Brain microvascular endothelial cell (primary cell): ENCODE measurements around the gene SLC36A3.

Experiments used
- DNase-seq: peaks from one replicate; pipeline ENCODE4 v3.0.0-alpha.2; 2020
- H3K27ac ChIP-seq: fragments of 250-450 bp; sonication (Bioruptor Pico); 2 replicates; pipeline ENCODE4 v1.5.1; 2020; ENCODE audit warnings: mild to moderate bottlenecking, moderate library complexity
- H3K27me3 ChIP-seq: fragments of 250-450 bp; sonication (Bioruptor Pico); replicated peaks from 2 replicates; pipeline ENCODE4 v1.5.1; 2020; ENCODE audit warnings: mild to moderate bottlenecking
- H3K36me3 ChIP-seq: fragments of 250-450 bp; sonication (Bioruptor Pico); replicated peaks from 2 replicates; pipeline ENCODE4 v1.5.1; 2020; ENCODE audit warnings: mild to moderate bottlenecking
- H3K4me3 ChIP-seq: 2 replicates; pipeline ENCODE4 v1.5.1; 2011; ENCODE audit warnings: low read depth, mild to moderate bottlenecking, control low read depth, low read length, moderate library complexity
- CTCF ChIP-seq: IDR thresholded peaks from 2 replicates; pipeline ENCODE4 v1.5.1; 2011; ENCODE audit warnings: low read depth, mild to moderate bottlenecking, moderate library complexity, low read length, control low read depth, inconsistent platforms; ENCODE audit errors: missing control alignments
- in situ Hi-C: cut with HindIII; loops from 2 replicates; pipeline ENCODE4 v1.10.0; 2017; ENCODE audit warnings: low sequenced_read_pairs, low pct_ligation_motif_present

SLC36A3 gene

GRCh38 chr5:151252762-151253604 is 50.6 kb downstream of the SLC36A3 start, which contains the start of gene GM2A:
TSS of gene GM2A (plus strand) at chr5:151253185. CDS start at chr5:151253217, 32 bp downstream.
- no peak for TF ChIP-seq CTCF
- DNase-seq: peak; percentile 99
- in situ Hi-C loops: no loop called here
- H3K27me3 ChIP-seq: no peaks in the 10 kb centered on the region
- peak within 1 kb of the TSS; percentile 83 for H3K4me3 ChIP-seq
- H3K27ac ChIP-seq: peak within 1 kb of the TSS; percentile 51
- H3K36me3 ChIP-seq: no peaks in the 10 kb centered on the region

- TF ChIP-seq CTCF: no peak
- no peak overlapping the region for H3K4me3 ChIP-seq
- in situ Hi-C loops: no loop called here
Observed at GRCh38 chr5:151251621-151252020, 51.9 kb downstream of the SLC36A3 start.

GRCh38 chr5:151251001-151251551 is 52.5 kb downstream of the SLC36A3 start:
- TF ChIP-seq CTCF: no peak
- Histone ChIP-seq H3K36me3 (no peaks in the 10 kb centered on the region), H3K27me3 (peaks cover 2% of the 10 kb centered on the region), H3K27ac (no peak overlapping the region), H3K4me3 (no peak overlapping the region)
- in situ Hi-C loops: no loop called here
- no peak for DNase-seq

More at GRCh38 chr5:151251621-151252020, 51.9 kb downstream of the SLC36A3 start:
- H3K27ac ChIP-seq: no peak overlapping the region
- H3K36me3 ChIP-seq: no peaks in the 10 kb centered on the region
- no peak for DNase-seq
- H3K27me3 ChIP-seq: peaks cover 2% of the 10 kb centered on the region

- TF ChIP-seq CTCF: no peak
- DNase-seq: no peak
- Histone ChIP-seq H3K36me3 (no peaks in the 10 kb centered on the region), H3K4me3 (no peak overlapping the region), H3K27me3 (peaks cover 2% of the 10 kb centered on the region), H3K27ac (no peak overlapping the region)
- in situ Hi-C loops: no loop called here
Observed at GRCh38 chr5:151250346-151251000, 53.1 kb downstream of the SLC36A3 start.

GRCh38 chr5:151249281-151249680 is 54.3 kb downstream of the SLC36A3 start:
- Histone ChIP-seq H3K36me3 (no peaks in the 10 kb centered on the region), H3K27me3 (peaks cover 2% of the 10 kb centered on the region), H3K4me3 (no peak overlapping the region), H3K27ac (no peak overlapping the region)
- no peak for DNase-seq
- in situ Hi-C loops: no loop called here
- TF ChIP-seq CTCF: no peak
